ENCODE measurements around the gene KCNAB3.

The KCNAB3 gene

GRCh38 chr17:7897090-7897489 lies 32.6 kb downstream of the KCNAB3 start:
- DNase-seq (ENCODE audit: low spot score) = no peak

DNA sequence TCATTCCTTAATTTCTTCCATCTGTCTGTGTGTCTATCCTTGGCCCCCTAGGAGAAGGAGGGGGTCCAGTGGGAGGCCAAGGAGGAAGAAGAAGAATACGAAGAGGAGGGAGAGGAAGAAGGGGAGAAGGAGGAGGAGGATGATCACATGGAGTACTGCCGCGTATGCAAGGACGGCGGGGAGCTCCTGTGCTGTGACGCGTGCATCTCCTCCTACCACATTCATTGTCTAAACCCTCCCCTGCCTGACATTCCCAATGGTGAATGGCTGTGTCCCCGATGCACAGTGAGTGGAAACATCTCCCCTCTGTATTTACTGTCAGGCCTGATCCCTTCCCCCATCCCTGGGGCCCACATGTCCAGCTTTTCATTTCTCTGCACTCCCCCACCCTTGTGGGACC lies 34.8 kb downstream of the KCNAB3 start:
- DNase-seq (ENCODE audit: low spot score) = no peak

- no peak for DNase-seq (ENCODE audit: low spot score)
These were observed 35.4 kb downstream of the KCNAB3 start for GRCh38 chr17:7894226-7894625.

DNA sequence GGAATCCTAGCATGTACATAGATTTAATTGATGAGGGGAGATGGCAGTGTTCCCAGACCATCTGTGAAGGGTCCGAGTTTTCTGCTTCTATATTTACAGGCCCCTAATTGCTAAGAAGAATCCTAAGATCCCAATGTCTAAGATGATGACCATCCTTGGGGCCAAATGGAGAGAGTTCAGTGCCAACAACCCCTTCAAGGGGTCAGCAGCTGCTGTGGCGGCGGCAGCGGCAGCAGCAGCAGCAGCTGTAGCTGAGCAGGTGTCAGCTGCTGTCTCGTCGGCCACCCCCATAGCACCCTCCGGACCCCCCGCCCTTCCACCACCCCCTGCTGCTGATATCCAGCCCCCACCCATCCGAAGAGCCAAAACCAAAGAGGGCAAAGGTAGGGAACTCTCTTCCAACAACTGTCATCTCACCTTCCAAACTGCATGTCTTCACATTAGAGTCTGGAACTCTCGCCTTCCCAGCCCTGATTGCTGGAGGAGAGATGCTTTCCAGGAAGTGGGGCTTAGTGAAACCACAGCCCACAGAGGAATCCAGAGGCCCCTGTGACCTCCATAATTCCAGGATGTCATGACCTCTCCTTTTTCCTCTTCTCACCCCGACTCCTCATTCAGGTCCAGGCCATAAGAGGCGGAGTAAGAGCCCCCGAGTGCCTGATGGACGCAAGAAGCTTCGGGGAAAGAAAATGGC lies 36.3 kb downstream of the KCNAB3 start:
- no peak for DNase-seq (ENCODE audit: low spot score)

- peak; percentile 93 for DNase-seq (ENCODE audit: low spot score)
These were observed 40.3 kb downstream of the KCNAB3 start for GRCh38 chr17:7889166-7889955.

GRCh38 chr17:7888184-7888920 lies 41.3 kb downstream of the KCNAB3 start, which contains the start of gene CHD3:
CHD3 (plus strand) TSS chr17:7888789; CDS start chr17:7889001, 212 bp downstream.
- DNase-seq (ENCODE audit: low spot score) = peak; percentile 27

DNA sequence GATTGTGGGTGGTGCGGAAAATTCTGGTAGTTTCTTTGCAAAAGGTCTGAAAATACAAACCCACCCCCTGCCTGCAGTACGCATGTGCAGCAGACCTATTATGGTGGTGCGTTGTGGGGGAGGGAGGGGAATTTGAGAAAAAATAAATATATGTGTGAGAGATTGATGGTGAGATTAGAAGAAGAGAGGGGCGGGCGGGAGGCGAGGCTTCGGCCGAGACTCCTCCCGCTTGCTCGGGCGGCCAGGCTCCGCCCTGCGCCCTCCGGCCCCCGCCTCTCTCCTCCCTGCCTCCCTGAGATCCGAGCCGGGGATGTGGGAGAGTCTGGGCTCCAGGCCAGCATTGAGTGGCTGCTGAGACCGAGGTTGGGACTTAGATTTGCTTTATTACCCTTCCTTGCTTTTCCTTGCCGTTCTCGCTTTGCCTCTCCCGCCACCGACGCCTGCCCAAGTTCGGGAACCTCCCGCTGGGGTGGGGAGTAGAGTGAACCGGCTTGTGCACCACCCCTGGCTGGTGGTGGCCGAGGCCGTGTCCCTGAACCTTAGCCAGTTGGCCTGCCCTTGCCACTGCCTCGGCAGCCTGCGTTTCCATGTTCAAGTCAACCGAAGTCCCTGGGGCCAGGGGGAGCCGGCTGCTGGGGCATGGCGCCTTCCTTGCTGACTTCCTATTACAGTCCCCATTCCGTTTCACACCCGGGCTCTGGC lies 42.0 kb downstream of the KCNAB3 start:
- peak; percentile 97 for DNase-seq (ENCODE audit: low spot score)

DNA sequence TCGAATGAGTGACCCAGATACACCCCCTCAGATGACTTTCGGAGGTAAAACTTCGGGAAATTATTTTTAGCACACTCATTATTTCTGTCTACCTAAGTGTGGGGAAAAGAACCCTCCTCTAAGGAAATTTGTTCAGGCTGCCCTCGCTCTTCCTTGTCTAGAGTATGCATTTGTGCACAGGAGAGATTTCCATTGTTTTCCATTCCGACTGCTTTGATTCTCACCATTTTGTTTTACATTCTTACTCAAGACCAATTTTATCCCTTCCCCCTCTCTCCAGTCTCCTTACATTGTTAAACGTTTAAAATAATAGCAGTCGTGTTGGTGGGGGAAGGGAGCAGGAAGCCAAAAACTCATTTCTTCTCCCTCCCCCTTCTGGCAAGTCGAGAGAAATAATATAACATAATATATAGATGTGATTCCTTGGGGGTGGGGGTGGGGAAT lies 42.6 kb downstream of the KCNAB3 start:
- no peak for DNase-seq (ENCODE audit: low spot score)

- DNase-seq (ENCODE audit: low spot score) = peak; percentile 50
These were observed 43.2 kb downstream of the KCNAB3 start for GRCh38 chr17:7886227-7887037.

DNA sequence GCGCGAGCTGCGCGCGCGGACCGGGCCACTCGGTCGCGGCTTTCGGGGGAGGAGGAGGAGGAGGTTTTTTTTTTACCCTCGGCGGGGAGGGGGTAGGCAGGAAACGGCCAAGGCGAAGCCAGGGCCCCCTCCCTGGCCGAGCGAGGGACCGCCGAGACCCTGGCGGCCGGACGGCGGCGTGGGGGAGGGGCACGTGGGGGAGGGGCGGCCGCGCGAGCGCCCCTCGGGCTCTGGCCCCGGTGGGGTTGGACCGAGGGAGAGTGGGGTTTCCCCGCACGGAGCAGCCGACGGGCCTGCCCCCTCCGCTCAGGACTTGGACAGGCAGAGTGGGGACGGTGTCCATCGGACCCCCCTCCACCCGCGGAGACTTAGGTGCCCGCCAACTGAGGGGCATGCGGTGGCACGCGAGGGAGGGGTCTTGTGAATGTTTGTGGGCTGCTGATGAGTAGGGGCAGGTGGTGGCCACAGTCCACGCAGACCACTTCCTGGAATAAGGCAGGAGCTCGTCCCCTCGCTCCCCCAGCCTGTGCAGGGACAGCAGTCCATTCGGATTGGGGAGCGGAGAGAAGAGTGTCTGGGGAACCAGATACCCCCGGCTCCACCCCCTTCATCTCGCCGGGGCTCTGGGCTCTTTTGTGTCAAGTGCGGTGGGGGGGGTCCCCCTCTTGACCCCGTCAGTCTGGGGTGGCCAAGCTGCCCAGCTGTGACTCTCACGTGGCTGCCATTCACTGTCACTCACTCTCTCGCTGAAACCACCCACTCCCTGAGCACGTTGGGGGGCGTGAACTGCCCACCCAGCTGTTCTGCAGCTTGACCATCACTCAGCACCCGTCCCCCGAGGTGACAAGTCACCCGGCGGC lies 44.1 kb downstream of the KCNAB3 start:
- DNase-seq (ENCODE audit: low spot score) = peak; percentile 67

- DNase-seq (ENCODE audit: low spot score) = peak; percentile 53
These were observed 44.9 kb downstream of the KCNAB3 start for GRCh38 chr17:7884581-7885366.

- peak; percentile 51 for DNase-seq (ENCODE audit: low spot score)
These were observed 45.8 kb downstream of the KCNAB3 start for GRCh38 chr17:7883781-7884386.

DNA sequence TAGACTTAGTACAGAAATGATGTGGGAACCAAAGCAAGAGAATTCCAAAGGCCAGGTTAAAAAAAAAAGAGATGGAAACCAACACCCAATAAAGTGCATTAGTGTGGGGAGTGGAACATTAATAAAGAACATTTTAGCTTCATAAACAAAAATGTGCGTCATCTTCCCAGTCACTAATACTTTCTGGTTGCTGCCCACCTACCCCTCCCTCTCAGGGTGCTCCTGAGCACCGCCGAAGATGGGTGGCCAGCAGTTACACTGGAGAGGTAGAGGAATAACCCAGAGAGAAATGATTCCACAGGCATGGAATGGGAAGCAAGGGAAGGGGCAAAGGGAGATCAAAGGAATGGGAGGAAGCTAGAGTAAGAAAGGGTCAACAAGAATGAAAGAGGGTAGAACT lies 47.0 kb downstream of the KCNAB3 start:
- DNase-seq (ENCODE audit: low spot score) = no peak

GRCh38 chr17:7882068-7882467 lies 47.6 kb downstream of the KCNAB3 start:
- no peak for DNase-seq (ENCODE audit: low spot score)

GRCh38 chr17:7881276-7882054 lies 48.2 kb downstream of the KCNAB3 start:
- DNase-seq (ENCODE audit: low spot score) = no peak

DNA sequence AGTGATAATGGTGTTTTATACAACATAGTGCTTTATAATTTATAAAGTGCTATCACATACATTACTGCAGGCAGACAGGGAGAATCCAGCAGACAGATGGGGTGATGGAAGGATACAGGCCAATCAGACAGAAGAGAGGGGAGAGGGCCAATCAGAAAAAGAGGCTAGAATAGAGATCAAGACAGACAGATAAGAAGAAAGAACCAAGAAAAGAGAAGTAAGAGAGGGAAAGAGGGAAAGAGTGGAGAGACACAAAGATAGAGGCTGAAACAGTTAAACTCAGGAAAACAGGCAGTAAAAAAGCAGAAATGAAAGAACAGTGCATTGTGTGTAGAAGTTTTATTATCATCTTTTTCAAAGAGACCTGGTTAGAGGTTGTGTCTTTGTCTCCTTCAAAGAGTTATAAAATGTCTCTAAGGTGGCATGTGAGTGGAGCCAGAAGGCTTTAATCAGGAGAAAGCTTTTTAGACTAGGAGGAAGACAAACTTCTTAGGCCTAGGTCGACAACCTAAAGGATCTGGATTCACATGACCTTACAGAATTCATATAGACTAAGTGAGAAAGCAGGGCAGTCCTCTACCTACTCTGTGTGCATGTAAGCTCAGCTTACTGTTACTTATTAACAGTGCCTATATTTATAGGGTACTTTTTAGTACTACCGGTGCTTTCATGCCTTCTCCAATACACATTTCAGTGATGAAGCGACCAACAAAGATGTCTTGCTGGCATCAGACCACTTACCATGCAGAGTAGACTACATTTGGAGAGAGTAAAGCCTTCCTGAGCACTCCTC lies 49.4 kb downstream of the KCNAB3 start:
- no peak for DNase-seq (ENCODE audit: low spot score)

- no peak for DNase-seq (ENCODE audit: low spot score)
These were observed 51.4 kb downstream of the KCNAB3 start for GRCh38 chr17:7878234-7878633.
